Nephron (organoid): ENCODE measurements around the gene ARHGEF12.

Experiments used
- H3K27ac Mint-ChIP-seq, 3 experiments: 2 replicates each; pipeline ENCODE4 v1.8.0; 2020; ENCODE audit warnings: mixed read lengths in 3 of 3, mild to moderate bottlenecking in 2 of 3, moderate library complexity in 1 of 3
- H3K27me3 Mint-ChIP-seq: 2 replicates; pipeline ENCODE4 v1.8.0; 2021; ENCODE audit warnings: low read depth, mild to moderate bottlenecking, moderate library complexity, mixed read lengths
- H3K36me3 Mint-ChIP-seq: 2 replicates; pipeline ENCODE4 v1.8.0; 2020; ENCODE audit warnings: low read depth, mixed read lengths
- H3K4me1 Mint-ChIP-seq: 2 replicates; pipeline ENCODE4 v1.8.0; 2020; ENCODE audit warnings: mixed read lengths
- H3K4me3 Mint-ChIP-seq, 3 experiments: 2 replicates each; pipeline ENCODE4 v1.8.0; 2020; ENCODE audit warnings: mild to moderate bottlenecking in 3 of 3, mixed read lengths in 3 of 3, moderate library complexity in 2 of 3
- H3K9me3 Mint-ChIP-seq: 2 replicates; pipeline ENCODE4 v1.8.0; 2020; ENCODE audit warnings: mixed read lengths
- TF ChIP-seq, protein P1 (sequence below), 3 experiments: fragments of 200-600 bp; sonication (generic); IDR thresholded peaks; one replicate each; pipeline ENCODE4 v1.5.0; 2021; ENCODE audit warnings: antibody characterized with exemption in 3 of 3; ENCODE audit not compliant: unreplicated experiment in 3 of 3

Gene ARHGEF12

GRCh38 chr11:120513436-120514315 is 177.5 kb downstream of the ARHGEF12 start:
- peak overlapping the region; percentile 75 to 82 (median 79) for H3K4me3 Mint-ChIP-seq
- TF ChIP-seq, protein P1, sequence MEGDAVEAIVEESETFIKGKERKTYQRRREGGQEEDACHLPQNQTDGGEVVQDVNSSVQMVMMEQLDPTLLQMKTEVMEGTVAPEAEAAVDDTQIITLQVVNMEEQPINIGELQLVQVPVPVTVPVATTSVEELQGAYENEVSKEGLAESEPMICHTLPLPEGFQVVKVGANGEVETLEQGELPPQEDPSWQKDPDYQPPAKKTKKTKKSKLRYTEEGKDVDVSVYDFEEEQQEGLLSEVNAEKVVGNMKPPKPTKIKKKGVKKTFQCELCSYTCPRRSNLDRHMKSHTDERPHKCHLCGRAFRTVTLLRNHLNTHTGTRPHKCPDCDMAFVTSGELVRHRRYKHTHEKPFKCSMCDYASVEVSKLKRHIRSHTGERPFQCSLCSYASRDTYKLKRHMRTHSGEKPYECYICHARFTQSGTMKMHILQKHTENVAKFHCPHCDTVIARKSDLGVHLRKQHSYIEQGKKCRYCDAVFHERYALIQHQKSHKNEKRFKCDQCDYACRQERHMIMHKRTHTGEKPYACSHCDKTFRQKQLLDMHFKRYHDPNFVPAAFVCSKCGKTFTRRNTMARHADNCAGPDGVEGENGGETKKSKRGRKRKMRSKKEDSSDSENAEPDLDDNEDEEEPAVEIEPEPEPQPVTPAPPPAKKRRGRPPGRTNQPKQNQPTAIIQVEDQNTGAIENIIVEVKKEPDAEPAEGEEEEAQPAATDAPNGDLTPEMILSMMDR (IDR thresholded peaks at IDR 0.05; ENCODE audit: unreplicated experiment in 3 of 3): no peak
- H3K27me3 Mint-ChIP-seq: peaks cover 54% of the 10 kb centered on the region
- H3K36me3 Mint-ChIP-seq: no peaks in the 10 kb centered on the region
- H3K4me1 Mint-ChIP-seq: peaks cover 21% of the 10 kb centered on the region
- no peak overlapping the region for H3K27ac Mint-ChIP-seq
- H3K9me3 Mint-ChIP-seq: no peaks in the 10 kb centered on the region

GRCh38 chr11:120514541-120515121 is 178.4 kb downstream of the ARHGEF12 start:
- Mint-ChIP-seq H3K36me3 (no peaks in the 10 kb centered on the region), H3K9me3 (no peaks in the 10 kb centered on the region), H3K4me1 (peaks cover 21% of the 10 kb centered on the region), H3K27me3 (peaks cover 47% of the 10 kb centered on the region), H3K4me3 (peak overlapping the region in 2 of 3 experiments; percentile 43 to 82), H3K27ac (no peak overlapping the region)
- TF ChIP-seq, protein P1 (IDR thresholded peaks at IDR 0.05; ENCODE audit: unreplicated experiment in 3 of 3): no peak

DNA sequence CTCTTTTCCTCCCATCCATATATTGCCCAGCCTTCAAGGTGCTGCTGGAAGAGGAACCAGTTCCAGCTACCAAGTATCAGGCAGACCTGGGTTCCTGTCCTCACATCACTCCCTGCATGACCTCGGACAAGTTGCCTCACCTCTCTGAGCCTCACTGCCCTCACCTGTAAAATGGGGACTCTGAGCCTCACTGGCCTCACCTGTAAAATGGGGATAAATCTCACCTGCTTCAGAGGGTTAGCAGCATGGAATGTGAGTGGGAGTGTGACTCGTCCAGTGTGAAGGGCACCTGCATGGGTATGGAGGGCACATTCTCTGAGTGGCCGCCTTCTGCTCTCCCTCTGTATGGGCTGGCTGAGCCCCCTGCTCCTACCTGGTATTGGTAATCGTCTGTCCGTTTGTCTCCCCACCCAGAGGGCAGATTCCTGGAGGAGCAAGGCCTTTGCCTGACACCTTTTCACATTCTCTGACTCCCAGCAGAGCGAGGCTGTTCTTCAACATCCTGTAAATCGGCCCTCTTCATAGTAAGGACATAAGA is 179.0 kb downstream of the ARHGEF12 start:
- TF ChIP-seq, protein P1 (IDR thresholded peaks at IDR 0.05; ENCODE audit: unreplicated experiment in 3 of 3): no peak
- Mint-ChIP-seq H3K4me1 (peaks cover 21% of the 10 kb centered on the region), H3K27me3 (peaks cover 42% of the 10 kb centered on the region)

DNA sequence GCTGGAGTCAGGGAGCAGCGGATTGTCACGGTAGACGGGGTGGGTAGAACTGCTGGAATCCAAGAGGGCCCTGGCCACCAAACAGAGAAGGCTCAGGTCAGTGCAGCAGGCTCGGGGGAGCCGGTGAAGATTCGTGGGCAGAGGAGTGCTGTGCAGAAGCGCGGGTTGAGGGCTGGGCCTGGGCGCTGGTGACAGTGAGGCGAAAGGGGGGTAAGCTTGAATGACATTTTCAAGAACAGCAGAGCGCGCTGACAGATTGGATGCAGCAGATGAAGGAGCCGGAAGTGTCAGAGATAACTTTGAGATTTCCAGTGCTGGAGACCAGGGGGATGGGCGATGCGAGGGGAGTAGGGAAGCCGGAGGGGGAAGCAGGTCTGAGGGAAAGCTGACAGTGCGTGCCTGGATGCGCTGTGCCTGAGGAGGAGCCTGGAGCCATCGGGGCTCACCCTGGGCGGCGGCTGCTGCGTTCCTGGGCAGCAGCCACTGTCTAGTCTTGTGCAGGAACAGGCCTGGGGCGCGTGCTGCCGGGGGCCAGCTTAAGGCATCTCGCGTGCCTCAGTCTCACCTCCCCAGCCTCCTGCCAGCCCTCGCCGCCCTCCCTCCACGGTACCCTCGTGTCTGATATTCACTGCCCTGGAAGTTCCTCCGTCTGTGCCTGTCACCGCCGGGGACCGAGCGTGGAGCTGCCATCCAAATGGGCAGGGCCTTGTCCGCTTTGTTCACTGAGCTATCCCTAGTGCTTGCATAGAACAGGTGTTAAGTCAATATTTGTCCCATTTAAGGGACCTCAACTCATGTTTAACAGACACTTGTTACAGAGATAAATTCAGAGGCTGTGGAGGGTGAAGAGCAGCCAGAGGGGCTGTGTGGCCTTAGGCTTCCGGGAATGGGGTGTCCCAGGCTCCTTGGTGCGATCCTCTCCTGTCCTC is 180.5 kb downstream of the ARHGEF12 start:
- H3K4me3 Mint-ChIP-seq: peak overlapping the region in 1 of 3 experiments; percentile 24
- H3K27ac Mint-ChIP-seq: peak overlapping the region in 2 of 3 experiments; percentile 1 to 40
- H3K36me3 Mint-ChIP-seq: no peaks in the 10 kb centered on the region
- TF ChIP-seq, protein P1 (IDR thresholded peaks at IDR 0.05; ENCODE audit: unreplicated experiment in 3 of 3): no peak
- H3K9me3 Mint-ChIP-seq: no peaks in the 10 kb centered on the region
- H3K27me3 Mint-ChIP-seq: peaks cover 39% of the 10 kb centered on the region
- H3K4me1 Mint-ChIP-seq: peaks cover 21% of the 10 kb centered on the region

More for the DNA sequence above, 179.0 kb downstream of the ARHGEF12 start:
- Mint-ChIP-seq H3K4me3 (peak overlapping the region in 2 of 3 experiments; percentile 31 to 36), H3K36me3 (no peaks in the 10 kb centered on the region), H3K27ac (peak overlapping the region in 1 of 3 experiments; percentile 5), H3K9me3 (no peaks in the 10 kb centered on the region)

GRCh38 chr11:120517390-120517761 is 181.2 kb downstream of the ARHGEF12 start:
- Mint-ChIP-seq H3K27ac (peak overlapping the region; percentile 40 to 50 (median 42)), H3K36me3 (no peaks in the 10 kb centered on the region), H3K4me3 (peak overlapping the region in 1 of 3 experiments; percentile 13), H3K4me1 (peaks cover 21% of the 10 kb centered on the region), H3K9me3 (no peaks in the 10 kb centered on the region), H3K27me3 (peaks cover 39% of the 10 kb centered on the region)
- TF ChIP-seq, protein P1 (IDR thresholded peaks at IDR 0.05; ENCODE audit: unreplicated experiment in 3 of 3): no peak
